IMR-90 (cell line): ENCODE measurements around the gene GPR132. TPM values are rescaled to one million over a fixed set of nuclear protein-coding genes. Genes with fewer than 3 reads are reported as not detected.

Experiments used
- ATAC-seq: fragments of 200-7000 bp; cut with Tn5 transposase; 2 replicates; pipeline ENCODE4 v1.9.1; 2020; ENCODE audit warnings: low read depth, mild to moderate bottlenecking, moderate library complexity
- BruUV-seq: library from RNA; stranded (reverse); fragments of 400-500 nt; replicated peaks from 2 replicates; lab custom pipeline; 2021; lab: Mats Ljungman, UMichigan
- CTCF ChIA-PET: fragments of 300-600 bp; formaldehyde crosslinking; extraction: SDS; loops from one replicate; lab custom pipeline; 2021; ENCODE audit warnings: antibody characterized with exemption; lab: Yijun Ruan, JAX
- POLR2A ChIA-PET: fragments of 300-600 bp; sonication (Branson Sonifier 250); formaldehyde crosslinking; loops from one replicate; lab custom pipeline; 2022; ENCODE audit warnings: antibody characterized with exemption; ENCODE audit not compliant: unreplicated experiment; lab: Charles Lee
- DNase-seq: peaks from one replicate; pipeline ENCODE4 v3.0.0; 2013
- H2AFZ ChIP-seq: replicated peaks from 2 replicates; pipeline ENCODE3; 2013; ENCODE audit warnings: low read length, mild to moderate bottlenecking; ENCODE audit not compliant: poor library complexity
- H2AK5ac ChIP-seq: 2 replicates; pipeline ENCODE4 v1.6.1; 2013; ENCODE audit warnings: low read depth, low read length, inconsistent platforms
- H2AK9ac ChIP-seq: replicated peaks from 2 replicates; pipeline ENCODE3; 2013; ENCODE audit warnings: mild to moderate bottlenecking, low read depth, low read length, moderate library complexity; ENCODE audit not compliant: poor library complexity
- H2BK120ac ChIP-seq: 2 replicates; pipeline ENCODE4 v1.6.1; 2013; ENCODE audit warnings: low read depth, low read length, inconsistent platforms
- H2BK15ac ChIP-seq: 3 replicates; pipeline ENCODE4 v1.6.1; 2013; ENCODE audit warnings: low read depth, low read length, inconsistent platforms
- H2BK20ac ChIP-seq: 2 replicates; pipeline ENCODE4 v1.6.1; 2013; ENCODE audit warnings: low read depth, mild to moderate bottlenecking, inconsistent platforms, low read length, moderate library complexity
- H2BK5ac ChIP-seq: 2 replicates; pipeline ENCODE4 v1.6.1; 2013; ENCODE audit warnings: mild to moderate bottlenecking, low read depth, low read length, inconsistent platforms; ENCODE audit not compliant: poor library complexity, severe bottlenecking
- H3K14ac ChIP-seq: replicated peaks from 2 replicates; pipeline ENCODE4 v1.6.1; 2013; ENCODE audit warnings: low read depth, low read length, inconsistent platforms
- H3K18ac ChIP-seq: 2 replicates; pipeline ENCODE4 v1.6.1; 2013; ENCODE audit warnings: low read depth, low read length, control low read depth
- H3K23ac ChIP-seq: 2 replicates; pipeline ENCODE4 v1.6.1; 2013; ENCODE audit warnings: low read depth, low read length, inconsistent platforms
- H3K27ac ChIP-seq: 2 replicates; pipeline ENCODE4 v1.5.1; 2013; ENCODE audit warnings: mild to moderate bottlenecking, control low read depth, low read length; ENCODE audit not compliant: insufficient read depth
- H3K27me3 ChIP-seq: 2 replicates; pipeline ENCODE4 v1.6.1; 2013; ENCODE audit warnings: low read length; ENCODE audit not compliant: control insufficient read depth, insufficient read depth
- H3K36me3 ChIP-seq: 2 replicates; pipeline ENCODE4 v1.6.1; 2013; ENCODE audit warnings: low read length, mixed read lengths; ENCODE audit not compliant: control insufficient read depth, insufficient read depth
- H3K4ac ChIP-seq: 2 replicates; pipeline ENCODE4 v1.6.1; 2013; ENCODE audit warnings: low read depth, low read length, inconsistent platforms
- H3K4me1 ChIP-seq: 2 replicates; pipeline ENCODE4 v1.6.1; 2013; ENCODE audit warnings: low read length, mixed read lengths; ENCODE audit not compliant: control insufficient read depth, insufficient read depth
- H3K4me2 ChIP-seq: 2 replicates; pipeline ENCODE4 v1.6.1; 2013; ENCODE audit warnings: low read depth, mild to moderate bottlenecking, control low read depth, low read length, moderate library complexity
- H3K4me3 ChIP-seq: 2 replicates; pipeline ENCODE4 v1.5.1; 2013; ENCODE audit warnings: low read depth, mild to moderate bottlenecking, control low read depth, low read length, moderate library complexity; ENCODE audit not compliant: insufficient read depth
- H3K56ac ChIP-seq: 2 replicates; pipeline ENCODE4 v1.6.1; 2013; ENCODE audit warnings: low read length, inconsistent platforms; ENCODE audit not compliant: insufficient read depth; ENCODE audit errors: extremely low read depth
- H3K79me1 ChIP-seq, 2 experiments: 2 replicates each; pipeline ENCODE4 v1.6.1; 2013; ENCODE audit warnings: low read length in 2 of 2, inconsistent platforms in 1 of 2, low read depth in 1 of 2
- H3K9ac ChIP-seq: 2 replicates; pipeline ENCODE4 v1.6.1; 2013; ENCODE audit warnings: low read depth, low read length, control low read depth
- H3K9me1 ChIP-seq: 2 replicates; pipeline ENCODE4 v1.6.1; 2013; ENCODE audit warnings: low read length, inconsistent platforms; ENCODE audit not compliant: insufficient read depth
- H3K9me3 ChIP-seq: 2 replicates; pipeline ENCODE4 v1.6.1; 2013; ENCODE audit warnings: low read length; ENCODE audit not compliant: control insufficient read depth, insufficient read depth
- H4K20me1 ChIP-seq: 2 replicates; pipeline ENCODE4 v1.6.1; 2013; ENCODE audit warnings: low read length, inconsistent platforms; ENCODE audit not compliant: insufficient read depth
- H4K5ac ChIP-seq: 2 replicates; pipeline ENCODE4 v1.6.1; 2013; ENCODE audit warnings: mild to moderate bottlenecking, low read depth, low read length, control low read depth
- H4K8ac ChIP-seq, 2 experiments: 2 replicates each; pipeline ENCODE4 v1.6.1; 2013; ENCODE audit warnings: low read depth in 2 of 2, low read length in 2 of 2, control low read depth in 1 of 2, inconsistent platforms in 1 of 2
- H4K91ac ChIP-seq: 2 replicates; pipeline ENCODE4 v1.6.1; 2013; ENCODE audit warnings: low read depth, low read length, inconsistent platforms; ENCODE audit not compliant: insufficient read depth
- ELK1 ChIP-seq: fragments of 150-350 bp; IDR thresholded peaks from 2 replicates; pipeline ENCODE4 v1.6.1; 2016; ENCODE audit warnings: low read depth, mild to moderate bottlenecking, low read length, moderate library complexity, borderline replicate concordance
- MAFK ChIP-seq: IDR thresholded peaks from 2 replicates; pipeline ENCODE4 v1.6.1; 2012; ENCODE audit warnings: low read depth, low read length, improper control_type of control experiment
- MAZ ChIP-seq: IDR thresholded peaks from 2 replicates; pipeline ENCODE4 v1.6.1; 2012; ENCODE audit warnings: low read depth, mild to moderate bottlenecking, low read length, improper control_type of control experiment, moderate library complexity, borderline replicate concordance
- MXI1 ChIP-seq: IDR thresholded peaks from 2 replicates; pipeline ENCODE4 v1.6.1; 2012; ENCODE audit warnings: low read depth, mild to moderate bottlenecking, low read length, moderate library complexity, borderline replicate concordance
- NFE2L2 ChIP-seq: fragments of 150-350 bp; IDR thresholded peaks from 2 replicates; pipeline ENCODE4 v1.6.1; 2016; ENCODE audit warnings: low read depth, mild to moderate bottlenecking, low read length
- POLR2A ChIP-seq: IDR thresholded peaks from 2 replicates; pipeline ENCODE4 v1.6.1; 2012; ENCODE audit warnings: mild to moderate bottlenecking, low read depth, low read length
- RAD21 ChIP-seq: IDR thresholded peaks from 2 replicates; pipeline ENCODE4 v1.6.1; 2012; ENCODE audit warnings: low read length, improper control_type of control experiment
- RFX5 ChIP-seq: IDR thresholded peaks from 2 replicates; pipeline ENCODE4 v1.8.0; 2012; ENCODE audit warnings: low read depth, mild to moderate bottlenecking, low read length, moderate library complexity
- USF2 ChIP-seq: fragments of 150-350 bp; IDR thresholded peaks from 2 replicates; pipeline ENCODE4 v1.6.1; 2017; ENCODE audit warnings: mild to moderate bottlenecking, antibody characterized with exemption, low read length, low read depth
- WGBS, 2 experiments: methylation state at CpG; one replicate each; pipeline versions ENCODE4 v1.1.5 to v1.1.7; 2013; ENCODE audit warnings: missing lambda C conversion rate in 2 of 2; ENCODE audit not compliant: insufficient read length in 1 of 2; ENCODE audit errors: extremely low coverage in 2 of 2; 5-methylcytosine and 5-hydroxymethylcytosine counted together
- dilution Hi-C: fragments of 300-500 bp; cut with HindIII; formaldehyde crosslinking; loops from one replicate; pipeline ENCODE4 v1.14.3; 2018; ENCODE audit warnings: low sequenced_read_pairs; ENCODE audit not compliant: unreplicated experiment
- in situ Hi-C: fragments of 300-500 bp; cut with MboI; formaldehyde crosslinking; loops from 3 replicates; pipeline ENCODE4 v1.14.3; 2019; ENCODE audit warnings: low sequenced_read_pairs, inconsistent platforms, mixed read lengths
- intact Hi-C: fragments of 100-400 bp; cut with micrococcal nuclease; formaldehyde crosslinking; loops from 2 replicates; pipeline ENCODE4 v1.10.0; 2022
- polyA plus RNA-seq, 3 experiments: library from polyadenylated mRNA; depleted of rRNA; stranded (reverse); fragments of >200 nt; gene quantifications; 2 replicates each; pipeline ENCODE4 v1.2.3, GENCODE V29; 2012; ENCODE audit warnings: low replicate concordance in 1 of 3
- total RNA-seq: library from RNA; depleted of rRNA; stranded (reverse); fragments of >200 nt; gene quantifications from 2 replicates; pipeline ENCODE4 v1.2.3, GENCODE V29; 2012

Gene GPR132
- total and polyA plus RNA-seq, 2 of the 4 experiments (the other 2 are of a cell fraction), result under 0.01 to 0.10 TPM

DNA sequence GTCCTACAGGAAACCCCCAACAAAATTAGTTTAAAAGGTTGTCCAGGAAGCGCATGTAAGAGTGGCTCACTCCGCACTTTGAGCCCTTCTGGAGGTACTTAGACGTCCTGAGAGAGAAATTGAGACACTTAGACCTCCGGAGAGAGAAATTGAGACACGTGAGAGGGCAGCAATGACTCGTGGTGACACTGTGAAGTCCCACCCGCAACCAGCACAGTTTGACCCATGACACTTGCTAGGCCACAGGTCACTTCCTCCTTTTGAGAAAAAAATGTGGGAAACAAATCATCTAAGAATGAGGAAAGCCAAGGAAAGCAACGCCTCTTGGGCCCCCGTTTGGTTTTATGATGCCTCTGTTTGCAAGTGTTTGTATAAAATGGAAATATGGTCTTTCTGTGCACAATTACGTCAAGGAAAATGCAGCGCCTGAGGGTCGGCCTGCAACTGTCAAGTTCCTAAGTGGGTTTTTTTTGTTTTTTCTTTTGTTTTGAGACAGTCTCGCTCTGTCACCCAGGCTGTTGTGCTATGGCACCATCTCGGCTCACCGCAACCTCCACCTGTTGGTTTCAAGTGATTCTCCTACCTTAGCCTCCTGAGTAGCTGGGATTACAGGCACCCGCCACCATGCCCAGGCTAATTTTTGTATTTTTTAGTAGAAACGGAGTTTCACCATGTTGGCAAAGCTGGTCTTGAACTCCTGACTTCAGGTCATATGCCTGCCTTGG, 30.8 kb downstream of the GPR132 start:
- WGBS, 2 experiments, result 74% methylated on average over 11 of the region's 17 CpGs; no CpG with 5 or more reads in 1 of the 2 experiments
- Histone ChIP-seq H2AFZ (no peak overlapping the region), H2BK5ac (no peak overlapping the region), H3K18ac (no peak overlapping the region), H4K91ac (no peak overlapping the region), H2BK20ac (no peak overlapping the region), H3K27ac (no peak overlapping the region), H3K56ac (no peak overlapping the region), H3K9me3 (0 out of 2 replicates have a peak, but pooled peaks cover 2% of the 10 kb centered on the region), H3K4me1 (no peaks in the 10 kb centered on the region), H3K4me2 (no peak overlapping the region), H3K79me1 (no peaks in the 10 kb centered on the region), H3K14ac (no peak overlapping the region), H4K8ac (no peak overlapping the region), H3K4ac (no peak overlapping the region), H2AK5ac (no peak overlapping the region), H2BK120ac (no peak overlapping the region), H2BK15ac (no peak overlapping the region), H2AK9ac (no peak overlapping the region), H3K9me1 (peaks cover under 1% of the 10 kb centered on the region; the same call in 1 of the 2 replicates), H3K9ac (no peak overlapping the region), H4K5ac (no peak overlapping the region), H3K27me3 (peaks cover 7% of the 10 kb centered on the region), H3K4me3 (no peak overlapping the region), H3K23ac (no peak overlapping the region), H3K36me3 (no peaks in the 10 kb centered on the region), H4K20me1 (no peaks in the 10 kb centered on the region)
- DNase-seq, result no peak
- ChIA-PET POLR2A (no interaction called here), CTCF (interaction anchor here (0.6 kb wide), 1 partner anchor 16 kb away, joined by 3 read pairs; no protein-coding TSS in a partner anchor)
- TF ChIP-seq NFE2L2 (no peak), USF2 (no peak), ELK1 (no peak), RFX5 (no peak), MAFK (no peak), POLR2A (no peak), MAZ (no peak), RAD21 (no peak), MXI1 (no peak)
- ATAC-seq, result no peak
- BruUV-seq, result no TSS peak
- intact Hi-C loops (no loop called here), dilution Hi-C loops (no loop called here), in situ Hi-C loops (no loop called here)
